A549 (cell line): ENCODE measurements around the gene HLF. TPM values are rescaled to one million over a fixed set of nuclear protein-coding genes. Genes with fewer than 3 reads are reported as not detected.

Experiments used
- ATAC-seq, 2 experiments: fragments of 200-7000 bp in 1 of 2; fragments of >200 bp in 1 of 2; cut with Nextera tagmentation in 1 of 2; cut with Tn5 transposase in 1 of 2; 3 replicates each; pipeline versions ENCODE4 v1.8.0 to v1.9.1; 2018 to 2020; ENCODE audit warnings: mild to moderate bottlenecking in 1 of 2, moderate library complexity in 1 of 2
- CTCF ChIA-PET: fragments of 300-600 bp; sonication (Branson Sonifier 250); formaldehyde crosslinking; extraction: SDS; loops from one replicate; lab custom pipeline; 2021; ENCODE audit warnings: antibody characterized with exemption, inconsistent platforms; lab: Yijun Ruan, JAX
- POLR2A ChIA-PET: fragments of 350-600 bp; formaldehyde crosslinking; extraction: SDS; loops from one replicate; lab custom pipeline; 2021; ENCODE audit warnings: antibody characterized with exemption, inconsistent platforms; lab: Yijun Ruan, JAX
- DNase-seq, 2 experiments: peaks; one replicate each; pipeline versions ENCODE4 v3.0.0 to v3.0.0-alpha.2; 2011 to 2016; ENCODE audit warnings: low read depth in 1 of 2, low spot score in 1 of 2
- FAIRE-seq: peaks from 2 replicates; lab custom pipeline; 2011; peaks lifted over from hg19 to GRCh38; lab: Jason Lieb, UNC
- H3K27ac ChIP-seq, 2 experiments: fragments of >200 bp; sonication (Bioruptor Twin); formaldehyde crosslinking; 3 replicates each; pipeline ENCODE4 v1.5.1; 2016 to 2017
- H3K4me1 ChIP-seq: fragments of >200 bp; sonication (Bioruptor Twin); formaldehyde crosslinking; 3 replicates; pipeline ENCODE4 v1.6.1; 2016
- H3K4me2 ChIP-seq: fragments of >200 bp; sonication (Bioruptor Twin); formaldehyde crosslinking; 3 replicates; pipeline ENCODE4 v1.6.1; 2016
- H3K4me3 ChIP-seq: fragments of >200 bp; sonication (Bioruptor Twin); formaldehyde crosslinking; 3 replicates; pipeline ENCODE4 v1.5.1; 2016
- H3K9me3 ChIP-seq: fragments of >200 bp; sonication (Bioruptor Twin); formaldehyde crosslinking; 3 replicates; pipeline ENCODE4 v1.6.1; 2016
- CBX2 ChIP-seq: fragments of 200-600 bp; sonication (generic); IDR thresholded peaks from 2 replicates; pipeline ENCODE4 v1.6.1; 2016; ENCODE audit warnings: low read depth, mild to moderate bottlenecking, borderline replicate concordance
- CBX8 ChIP-seq: fragments of 200-600 bp; sonication (generic); IDR thresholded peaks from 2 replicates; pipeline ENCODE4 v1.6.1; 2016
- CHD2 ChIP-seq: fragments of 150-350 bp; IDR thresholded peaks from 2 replicates; pipeline ENCODE4 v1.6.1; 2014; ENCODE audit warnings: low read length; ENCODE audit not compliant: partially characterized antibody
- HDAC2 ChIP-seq: fragments of 200-600 bp; sonication (generic); IDR thresholded peaks from 2 replicates; pipeline ENCODE4 v1.6.1; 2016
- HEYL ChIP-seq: fragments of 250-450 bp; sonication (Bioruptor Pico); IDR thresholded peaks from 2 replicates; pipeline ENCODE4 v1.8.0; 2021; ENCODE audit warnings: mild to moderate bottlenecking, moderate library complexity
- JUN ChIP-seq, 2 experiments: fragments of >200 bp; sonication (Bioruptor Twin); formaldehyde crosslinking; IDR thresholded peaks; 2 replicates in 1 of 2; 3 replicates in 1 of 2; pipeline ENCODE4 v1.6.1; 2016 to 2017
- JUNB ChIP-seq: fragments of >200 bp; sonication (Bioruptor Twin); formaldehyde crosslinking; IDR thresholded peaks from 2 replicates; pipeline ENCODE4 v1.6.1; 2016
- KDM1A ChIP-seq: fragments of 200-600 bp; sonication (generic); IDR thresholded peaks from 2 replicates; pipeline ENCODE4 v1.6.1; 2016; ENCODE audit warnings: low read depth, mild to moderate bottlenecking
- KDM5A ChIP-seq: fragments of 200-600 bp; sonication (generic); IDR thresholded peaks from 2 replicates; pipeline ENCODE4 v1.6.1; 2016; ENCODE audit warnings: antibody characterized with exemption, mild to moderate bottlenecking
- MYC ChIP-seq: IDR thresholded peaks from 2 replicates; pipeline ENCODE4 v1.6.1; 2012; ENCODE audit warnings: mild to moderate bottlenecking, inconsistent platforms, low read length, improper control_type of control experiment, borderline replicate concordance
- NPAS2 ChIP-seq: fragments of 250-450 bp; sonication (Bioruptor Pico); IDR thresholded peaks from 2 replicates; pipeline ENCODE4 v1.8.0; 2022; ENCODE audit warnings: mild to moderate bottlenecking, moderate library complexity, borderline replicate concordance
- POLR2A ChIP-seq: IDR thresholded peaks from 2 replicates; pipeline ENCODE4 v1.6.1; 2012; ENCODE audit warnings: mild to moderate bottlenecking, low read length
- RARB ChIP-seq: fragments of 250-450 bp; sonication (Bioruptor Pico); IDR thresholded peaks from 2 replicates; pipeline ENCODE4 v1.8.0; 2021; ENCODE audit warnings: mild to moderate bottlenecking, moderate library complexity
- RCOR1 ChIP-seq: fragments of 150-350 bp; IDR thresholded peaks from 2 replicates; pipeline ENCODE4 v1.6.1; 2014; ENCODE audit warnings: antibody characterized with exemption, low read length, low read depth
- RFX5 ChIP-seq: fragments of 450-650 bp; IDR thresholded peaks from 2 replicates; pipeline ENCODE4 v1.7.1; 2014; ENCODE audit warnings: antibody characterized with exemption, mild to moderate bottlenecking, moderate library complexity
- SREBF2 ChIP-seq: fragments of 450-650 bp; IDR thresholded peaks from 2 replicates; pipeline ENCODE4 v1.6.1; 2014; ENCODE audit warnings: mild to moderate bottlenecking, moderate library complexity
- TFCP2L1 ChIP-seq: fragments of 250-450 bp; sonication (Bioruptor Pico); IDR thresholded peaks from 2 replicates; pipeline ENCODE4 v1.5.0; 2021; ENCODE audit warnings: mild to moderate bottlenecking
- ZNF302 ChIP-seq: fragments of 250-450 bp; sonication (Bioruptor Pico); IDR thresholded peaks from 2 replicates; pipeline ENCODE4 v1.9.0; 2021; ENCODE audit warnings: inconsistent platforms, mild to moderate bottlenecking, moderate library complexity
- WGBS: methylation state at CpG from one replicate; pipeline ENCODE4 v1.1.6; 2017; ENCODE audit errors: missing lambda C conversion rate; 5-methylcytosine and 5-hydroxymethylcytosine counted together
- polyA plus RNA-seq, 4 experiments: library from polyadenylated mRNA; depleted of rRNA in 3 of 4; stranded (reverse); fragments of >200 nt; fragmentation: RNase III in 1 of 4; extraction: RNeasy Plus Mini Kit Qiagen cat#74134 plus additional on column Dnase treatment in 1 of 4; gene quantifications; 2 replicates in 3 of 4; 3 replicates in 1 of 4; pipeline ENCODE4 v1.2.3, GENCODE V29; 2011 to 2017
- TF ChIP-seq, protein P1 (sequence below): fragments of >200 bp; sonication (Bioruptor Twin); formaldehyde crosslinking; IDR thresholded peaks from 3 replicates; pipeline ENCODE4 v1.6.1; 2016
- TF ChIP-seq, protein P2 (sequence below): fragments of 250-450 bp; sonication (Bioruptor Pico); IDR thresholded peaks from 2 replicates; pipeline ENCODE4 v1.5.0; 2021; ENCODE audit warnings: mild to moderate bottlenecking, moderate library complexity, borderline replicate concordance
- TF ChIP-seq, protein P3 (sequence below): IDR thresholded peaks from 2 replicates; pipeline ENCODE4 v1.6.1; 2012
- TF ChIP-seq, protein P4 (sequence below): IDR thresholded peaks from 2 replicates; pipeline ENCODE4 v1.6.1; 2012; ENCODE audit warnings: low read depth, borderline replicate concordance
- TF ChIP-seq, protein P5 (sequence below): fragments of 150-350 bp; IDR thresholded peaks from 2 replicates; pipeline ENCODE4 v1.6.1; 2014; ENCODE audit warnings: low read depth, mild to moderate bottlenecking, low read length
- TF ChIP-seq, protein P6 (sequence below): fragments of 200-600 bp; sonication (generic); IDR thresholded peaks from 2 replicates; pipeline ENCODE4 v1.6.1; 2016; ENCODE audit warnings: antibody characterized with exemption, mild to moderate bottlenecking, moderate library complexity

Gene HLF
- polyA plus RNA-seq, 2 of the 4 experiments (the other 2 are of a cell fraction), result 0.35 to 1.0 TPM

DNA sequence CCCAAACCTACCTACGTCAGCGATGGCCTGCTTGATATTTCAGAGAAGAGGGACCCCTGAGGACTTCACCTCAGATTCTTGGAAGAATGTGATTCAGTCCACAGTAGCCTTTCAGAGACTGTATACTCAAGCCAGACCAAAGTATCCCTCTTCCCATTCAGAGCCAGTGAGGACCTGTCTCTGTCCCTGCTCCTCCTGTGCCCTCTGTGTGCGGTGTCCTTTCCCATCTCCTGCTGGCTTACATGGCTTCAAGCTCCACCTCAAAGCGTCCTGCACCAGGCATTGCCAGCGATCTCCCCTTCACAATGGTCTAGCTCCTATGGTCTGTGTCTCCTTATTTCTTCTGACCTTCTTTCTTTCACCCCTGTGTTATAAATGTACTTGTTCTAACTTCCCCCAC, 39.5 kb upstream of the HLF start:
- TF ChIP-seq TFCP2L1 (CRISPR knock-in tag) (no peak), ZNF302 (CRISPR knock-in tag) (no peak), RARB (CRISPR knock-in tag) (no peak), KDM5A (no peak), KDM1A (no peak), RFX5 (no peak), CBX8 (no peak), RCOR1 (no peak), CBX2 (no peak), HEYL (CRISPR knock-in tag) (no peak), JUNB (no peak), NPAS2 (CRISPR knock-in tag) (no peak), JUN (IDR thresholded peaks at IDR 0.05) (no peak), POLR2A (no peak), MYC (no peak)
- TF ChIP-seq, protein P1, sequence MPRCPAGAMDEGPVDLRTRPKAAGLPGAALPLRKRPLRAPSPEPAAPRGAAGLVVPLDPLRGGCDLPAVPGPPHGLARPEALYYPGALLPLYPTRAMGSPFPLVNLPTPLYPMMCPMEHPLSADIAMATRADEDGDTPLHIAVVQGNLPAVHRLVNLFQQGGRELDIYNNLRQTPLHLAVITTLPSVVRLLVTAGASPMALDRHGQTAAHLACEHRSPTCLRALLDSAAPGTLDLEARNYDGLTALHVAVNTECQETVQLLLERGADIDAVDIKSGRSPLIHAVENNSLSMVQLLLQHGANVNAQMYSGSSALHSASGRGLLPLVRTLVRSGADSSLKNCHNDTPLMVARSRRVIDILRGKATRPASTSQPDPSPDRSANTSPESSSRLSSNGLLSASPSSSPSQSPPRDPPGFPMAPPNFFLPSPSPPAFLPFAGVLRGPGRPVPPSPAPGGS, result no peak
- TF ChIP-seq, protein P2, sequence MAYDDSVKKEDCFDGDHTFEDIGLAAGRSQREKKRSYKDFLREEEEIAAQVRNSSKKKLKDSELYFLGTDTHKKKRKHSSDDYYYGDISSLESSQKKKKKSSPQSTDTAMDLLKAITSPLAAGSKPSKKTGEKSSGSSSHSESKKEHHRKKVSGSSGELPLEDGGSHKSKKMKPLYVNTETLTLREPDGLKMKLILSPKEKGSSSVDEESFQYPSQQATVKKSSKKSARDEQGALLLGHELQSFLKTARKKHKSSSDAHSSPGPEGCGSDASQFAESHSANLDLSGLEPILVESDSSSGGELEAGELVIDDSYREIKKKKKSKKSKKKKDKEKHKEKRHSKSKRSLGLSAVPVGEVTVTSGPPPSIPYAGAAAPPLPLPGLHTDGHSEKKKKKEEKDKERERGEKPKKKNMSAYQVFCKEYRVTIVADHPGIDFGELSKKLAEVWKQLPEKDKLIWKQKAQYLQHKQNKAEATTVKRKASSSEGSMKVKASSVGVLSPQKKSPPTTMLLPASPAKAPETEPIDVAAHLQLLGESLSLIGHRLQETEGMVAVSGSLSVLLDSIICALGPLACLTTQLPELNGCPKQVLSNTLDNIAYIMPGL (CRISPR knock-in tag), result no peak
- TF ChIP-seq, protein P3, sequence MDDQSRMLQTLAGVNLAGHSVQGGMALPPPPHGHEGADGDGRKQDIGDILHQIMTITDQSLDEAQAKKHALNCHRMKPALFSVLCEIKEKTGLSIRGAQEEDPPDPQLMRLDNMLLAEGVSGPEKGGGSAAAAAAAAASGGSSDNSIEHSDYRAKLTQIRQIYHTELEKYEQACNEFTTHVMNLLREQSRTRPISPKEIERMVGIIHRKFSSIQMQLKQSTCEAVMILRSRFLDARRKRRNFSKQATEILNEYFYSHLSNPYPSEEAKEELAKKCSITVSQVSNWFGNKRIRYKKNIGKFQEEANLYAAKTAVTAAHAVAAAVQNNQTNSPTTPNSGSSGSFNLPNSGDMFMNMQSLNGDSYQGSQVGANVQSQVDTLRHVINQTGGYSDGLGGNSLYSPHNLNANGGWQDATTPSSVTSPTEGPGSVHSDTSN, result no peak
- TF ChIP-seq, protein P4, sequence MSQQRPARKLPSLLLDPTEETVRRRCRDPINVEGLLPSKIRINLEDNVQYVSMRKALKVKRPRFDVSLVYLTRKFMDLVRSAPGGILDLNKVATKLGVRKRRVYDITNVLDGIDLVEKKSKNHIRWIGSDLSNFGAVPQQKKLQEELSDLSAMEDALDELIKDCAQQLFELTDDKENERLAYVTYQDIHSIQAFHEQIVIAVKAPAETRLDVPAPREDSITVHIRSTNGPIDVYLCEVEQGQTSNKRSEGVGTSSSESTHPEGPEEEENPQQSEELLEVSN, result no peak
- POLR2A ChIA-PET, result no interaction called here
- peak; percentile 35 to 46; a peak in 3 of 6 replicates for ATAC-seq
- Histone ChIP-seq H3K27ac (no peak overlapping the region), H3K4me1 (no peaks in the 10 kb centered on the region), H3K9me3 (no peaks in the 10 kb centered on the region), H3K4me2 (no peak overlapping the region), H3K4me3 (no peak overlapping the region)
- no peak for DNase-seq
- FAIRE-seq, result no peak
- CTCF ChIA-PET, result interaction anchor here (0.9 to 1.4 kb wide), 2 partner anchors 11 to 19 kb away, joined by 3 read pairs; no protein-coding TSS in a partner anchor
- WGBS, result 64% methylated on average over 5 of the region's 5 CpGs

DNA sequence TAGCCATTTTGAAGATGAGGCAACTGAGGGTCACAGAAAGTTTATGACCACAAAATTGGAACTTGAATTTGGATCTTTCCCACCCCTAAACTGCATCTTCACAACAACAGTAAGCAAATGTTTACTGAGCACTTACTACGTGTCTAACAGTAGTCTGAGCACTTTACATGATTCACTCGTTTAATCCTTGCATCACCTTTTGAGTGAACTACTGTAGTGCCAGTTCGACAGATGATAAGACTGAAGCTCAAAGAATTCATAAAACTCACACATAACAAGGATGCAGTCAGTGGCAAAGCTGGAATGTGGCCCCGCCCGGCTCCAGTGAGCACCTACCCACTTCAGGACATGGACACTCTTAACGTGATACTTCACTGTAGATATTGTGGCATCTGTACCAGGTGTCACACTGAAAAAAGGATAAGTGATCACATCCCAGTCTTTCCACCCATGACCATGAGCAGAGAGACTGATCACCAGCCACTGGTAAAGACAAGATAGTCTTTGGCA, 36.0 kb upstream of the HLF start:
- ATAC-seq (no peak; a peak in 1 of 6 replicates), FAIRE-seq (no peak), DNase-seq (no peak)
- Histone ChIP-seq H3K4me3 (no peak overlapping the region), H3K4me2 (no peak overlapping the region), H3K27ac (no peak overlapping the region), H3K9me3 (no peaks in the 10 kb centered on the region), H3K4me1 (no peaks in the 10 kb centered on the region)
- POLR2A ChIA-PET, result no interaction called here
- WGBS, result 27% methylated on average over 6 of the region's 6 CpGs
- CTCF ChIA-PET, result interaction anchor here (0.6 to 0.7 kb wide), 2 partner anchors 10 to 92 kb away, joined by 3 read pairs; no protein-coding TSS in a partner anchor
- TF ChIP-seq, protein P4, result no peak
- no peak for TF ChIP-seq HDAC2
- TF ChIP-seq, protein P1, result no peak
- no peak for TF ChIP-seq SREBF2
- TF ChIP-seq, protein P5, sequence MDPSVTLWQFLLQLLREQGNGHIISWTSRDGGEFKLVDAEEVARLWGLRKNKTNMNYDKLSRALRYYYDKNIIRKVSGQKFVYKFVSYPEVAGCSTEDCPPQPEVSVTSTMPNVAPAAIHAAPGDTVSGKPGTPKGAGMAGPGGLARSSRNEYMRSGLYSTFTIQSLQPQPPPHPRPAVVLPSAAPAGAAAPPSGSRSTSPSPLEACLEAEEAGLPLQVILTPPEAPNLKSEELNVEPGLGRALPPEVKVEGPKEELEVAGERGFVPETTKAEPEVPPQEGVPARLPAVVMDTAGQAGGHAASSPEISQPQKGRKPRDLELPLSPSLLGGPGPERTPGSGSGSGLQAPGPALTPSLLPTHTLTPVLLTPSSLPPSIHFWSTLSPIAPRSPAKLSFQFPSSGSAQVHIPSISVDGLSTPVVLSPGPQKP, result no peak
- no peak for TF ChIP-seq NPAS2 (CRISPR knock-in tag)
- TF ChIP-seq, protein P6, sequence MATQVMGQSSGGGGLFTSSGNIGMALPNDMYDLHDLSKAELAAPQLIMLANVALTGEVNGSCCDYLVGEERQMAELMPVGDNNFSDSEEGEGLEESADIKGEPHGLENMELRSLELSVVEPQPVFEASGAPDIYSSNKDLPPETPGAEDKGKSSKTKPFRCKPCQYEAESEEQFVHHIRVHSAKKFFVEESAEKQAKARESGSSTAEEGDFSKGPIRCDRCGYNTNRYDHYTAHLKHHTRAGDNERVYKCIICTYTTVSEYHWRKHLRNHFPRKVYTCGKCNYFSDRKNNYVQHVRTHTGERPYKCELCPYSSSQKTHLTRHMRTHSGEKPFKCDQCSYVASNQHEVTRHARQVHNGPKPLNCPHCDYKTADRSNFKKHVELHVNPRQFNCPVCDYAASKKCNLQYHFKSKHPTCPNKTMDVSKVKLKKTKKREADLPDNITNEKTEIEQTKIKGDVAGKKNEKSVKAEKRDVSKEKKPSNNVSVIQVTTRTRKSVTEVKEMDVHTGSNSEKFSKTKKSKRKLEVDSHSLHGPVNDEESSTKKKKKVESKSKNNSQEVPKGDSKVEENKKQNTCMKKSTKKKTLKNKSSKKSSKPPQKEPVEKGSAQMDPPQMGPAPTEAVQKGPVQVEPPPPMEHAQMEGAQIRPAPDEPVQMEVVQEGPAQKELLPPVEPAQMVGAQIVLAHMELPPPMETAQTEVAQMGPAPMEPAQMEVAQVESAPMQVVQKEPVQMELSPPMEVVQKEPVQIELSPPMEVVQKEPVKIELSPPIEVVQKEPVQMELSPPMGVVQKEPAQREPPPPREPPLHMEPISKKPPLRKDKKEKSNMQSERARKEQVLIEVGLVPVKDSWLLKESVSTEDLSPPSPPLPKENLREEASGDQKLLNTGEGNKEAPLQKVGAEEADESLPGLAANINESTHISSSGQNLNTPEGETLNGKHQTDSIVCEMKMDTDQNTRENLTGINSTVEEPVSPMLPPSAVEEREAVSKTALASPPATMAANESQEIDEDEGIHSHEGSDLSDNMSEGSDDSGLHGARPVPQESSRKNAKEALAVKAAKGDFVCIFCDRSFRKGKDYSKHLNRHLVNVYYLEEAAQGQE, result no peak
- TF ChIP-seq, protein P3, result no peak
- no peak for TF ChIP-seq CHD2
